ENCODE results near the gene SOX6. TPM values are rescaled to one million over a fixed set of nuclear protein-coding genes. Genes with fewer than 3 reads are reported as not detected.

Gene SOX6
- polyA plus RNA-seq, 1 of the 3 experiments (the other 2 are of a cell fraction): 0.03 TPM

DNA sequence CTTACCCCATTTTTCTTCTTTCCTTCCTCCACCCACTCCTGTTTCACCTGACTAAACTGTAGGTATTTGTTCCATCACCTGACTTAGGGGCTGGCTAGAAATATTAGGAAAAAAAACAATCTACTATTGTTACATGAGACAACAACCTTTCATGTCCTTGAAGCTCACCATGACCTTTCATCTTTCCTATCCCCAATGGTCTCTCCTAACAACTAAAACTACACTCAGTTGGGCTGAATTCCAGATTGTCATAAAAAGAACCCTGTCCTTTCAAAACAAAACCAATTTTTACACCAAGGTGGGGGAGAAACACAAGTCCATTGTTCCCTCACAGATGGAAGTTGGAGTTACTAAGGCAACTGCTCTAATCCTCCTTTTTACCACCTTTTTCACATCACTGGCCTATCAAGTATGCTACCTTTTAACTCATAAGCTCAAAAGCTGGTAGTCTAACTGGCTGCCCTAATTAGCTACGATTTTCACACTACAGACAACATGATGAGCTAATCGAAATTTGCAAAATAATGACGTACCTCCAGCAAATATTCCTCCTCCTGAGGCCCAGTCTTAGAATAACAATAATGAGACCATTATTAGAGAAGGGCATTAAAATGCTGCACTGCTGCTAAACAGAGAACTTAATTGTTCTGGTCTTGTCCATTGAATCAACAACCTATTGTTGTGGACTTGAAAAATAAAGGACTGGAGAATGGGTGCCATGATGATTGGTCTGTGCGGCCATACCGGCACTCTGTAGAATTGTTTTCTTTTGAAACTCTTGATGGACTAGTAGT is 46.5 kb upstream of the SOX6 start:
- Histone ChIP-seq H3K79me2 (ENCODE audit: insufficient read depth) (no peaks in the 10 kb centered on the region), H3K9me3 (no peaks in the 10 kb centered on the region), H3K4me1 (ENCODE audit: control insufficient read depth in 1 of 2, insufficient read depth in 2 of 2, low read depth in 1 of 2, low read length in 1 of 2) (no peaks in the 10 kb centered on the region; a peak in 2 of 4 replicates), H4K20me1 (ENCODE audit: insufficient read depth) (no peaks in the 10 kb centered on the region), H3K9ac (no peak overlapping the region), H2AFZ (ENCODE audit: low read depth) (no peak overlapping the region), H3K4me3 (ENCODE audit: low read depth in 2 of 2, low read length in 1 of 2) (no peak overlapping the region), H3K9me2 (no peaks in the 10 kb centered on the region), H3K27ac (ENCODE audit: low read depth in 2 of 2, low read length in 1 of 2) (no peak overlapping the region), H3K36me3 (replicated peaks in 1 of 2; ENCODE audit: control insufficient read depth in 1 of 2, insufficient read depth in 2 of 2, low read length in 1 of 2) (no peaks in the 10 kb centered on the region), H3F3A (replicated peaks; ENCODE audit: insufficient read depth) (no peaks in the 10 kb centered on the region), H3K4me2 (no peak overlapping the region), H3K27me3 (ENCODE audit: insufficient read depth) (no peaks in the 10 kb centered on the region)
- TF ChIP-seq, protein P1, sequence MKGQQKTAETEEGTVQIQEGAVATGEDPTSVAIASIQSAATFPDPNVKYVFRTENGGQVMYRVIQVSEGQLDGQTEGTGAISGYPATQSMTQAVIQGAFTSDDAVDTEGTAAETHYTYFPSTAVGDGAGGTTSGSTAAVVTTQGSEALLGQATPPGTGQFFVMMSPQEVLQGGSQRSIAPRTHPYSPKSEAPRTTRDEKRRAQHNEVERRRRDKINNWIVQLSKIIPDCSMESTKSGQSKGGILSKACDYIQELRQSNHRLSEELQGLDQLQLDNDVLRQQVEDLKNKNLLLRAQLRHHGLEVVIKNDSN (IDR thresholded peaks at IDR 0.05; ENCODE audit: borderline replicate concordance, low read depth): no peak
- TF ChIP-seq JUND (IDR thresholded peaks at IDR 0.05) (no peak), SMC3 (IDR thresholded peaks at IDR 0.05; ENCODE audit: low read depth, low read length) (no peak), SIN3A (IDR thresholded peaks at IDR 0.05; ENCODE audit: borderline replicate concordance, low read depth, low read length) (no peak), ELF1 (IDR thresholded peaks at IDR 0.05) (no peak), GATA2 (CRISPR knock-in tag; IDR thresholded peaks at IDR 0.05) (no peak), TAF1 (IDR thresholded peaks at IDR 0.05; ENCODE audit: borderline replicate concordance, low read depth, low read length) (no peak), TEAD4 (IDR thresholded peaks at IDR 0.05; ENCODE audit: borderline replicate concordance, insufficient read depth) (no peak), REST (IDR thresholded peaks at IDR 0.05; ENCODE audit: low read depth, low read length) (no peak), MEF2A (IDR thresholded peaks at IDR 0.05; ENCODE audit: borderline replicate concordance, low read depth) (no peak)
- no peak for DNase-seq
- POLR2A ChIA-PET: no interaction called here
- 64% methylated on average over 5 of the region's 5 CpGs for WGBS (ENCODE audit: low lambda C conversion rate)
- CTCF ChIA-PET: interaction anchor here (0.5 kb wide), 1 partner anchor 323 kb away, joined by 3 read pairs; no protein-coding TSS in a partner anchor

DNA sequence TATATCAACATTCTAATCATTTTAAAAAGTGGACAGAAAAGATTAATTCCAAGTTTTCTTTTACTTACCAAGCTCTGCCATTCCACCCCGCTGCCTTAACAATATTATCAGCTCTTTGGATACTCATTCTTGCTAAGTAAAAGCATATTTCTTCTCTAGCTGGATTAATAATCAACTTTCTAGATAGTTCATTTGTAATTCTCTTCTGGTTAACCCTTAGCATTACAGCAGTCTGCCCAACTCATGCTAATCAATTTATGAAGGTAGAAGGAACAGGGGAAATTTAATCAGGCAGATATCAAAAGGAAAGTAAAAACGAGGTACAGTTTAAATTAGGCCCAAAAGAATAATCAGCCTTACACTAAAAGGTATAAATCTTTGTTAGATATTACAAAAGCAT is 41.0 kb upstream of the SOX6 start:
- no peaks in the 10 kb centered on the region for H4K20me1 ChIP-seq (ENCODE audit: insufficient read depth)

More for the DNA sequence above, 41.0 kb upstream of the SOX6 start:
- DNase-seq: no peak
- Histone ChIP-seq H3K9ac (no peak overlapping the region), H3K9me2 (no peaks in the 10 kb centered on the region), H3K4me2 (no peak overlapping the region), H2AFZ (ENCODE audit: low read depth) (no peak overlapping the region), H3F3A (replicated peaks; ENCODE audit: insufficient read depth) (no peaks in the 10 kb centered on the region), H3K27ac (ENCODE audit: low read depth in 2 of 2, low read length in 1 of 2) (no peak overlapping the region), H3K79me2 (ENCODE audit: insufficient read depth) (no peaks in the 10 kb centered on the region), H3K4me1 (ENCODE audit: control insufficient read depth in 1 of 2, insufficient read depth in 2 of 2, low read depth in 1 of 2, low read length in 1 of 2) (no peaks in the 10 kb centered on the region; a peak in 1 of 4 replicates), H3K4me3 (ENCODE audit: low read depth in 2 of 2, low read length in 1 of 2) (no peak overlapping the region), H3K36me3 (replicated peaks in 1 of 2; ENCODE audit: control insufficient read depth in 1 of 2, insufficient read depth in 2 of 2, low read length in 1 of 2) (no peaks in the 10 kb centered on the region), H3K9me3 (no peaks in the 10 kb centered on the region), H3K27me3 (ENCODE audit: insufficient read depth) (no peaks in the 10 kb centered on the region)
- ChIA-PET POLR2A (no interaction called here), CTCF (no interaction called here)
- WGBS (ENCODE audit: low lambda C conversion rate): 14% methylated on average over 2 of the region's 2 CpGs
- no peak for TF ChIP-seq GATA2 (CRISPR knock-in tag; IDR thresholded peaks at IDR 0.05)
- TF ChIP-seq TEAD4 (IDR thresholded peaks at IDR 0.05; ENCODE audit: borderline replicate concordance, insufficient read depth): no peak
- TF ChIP-seq, protein P2, sequence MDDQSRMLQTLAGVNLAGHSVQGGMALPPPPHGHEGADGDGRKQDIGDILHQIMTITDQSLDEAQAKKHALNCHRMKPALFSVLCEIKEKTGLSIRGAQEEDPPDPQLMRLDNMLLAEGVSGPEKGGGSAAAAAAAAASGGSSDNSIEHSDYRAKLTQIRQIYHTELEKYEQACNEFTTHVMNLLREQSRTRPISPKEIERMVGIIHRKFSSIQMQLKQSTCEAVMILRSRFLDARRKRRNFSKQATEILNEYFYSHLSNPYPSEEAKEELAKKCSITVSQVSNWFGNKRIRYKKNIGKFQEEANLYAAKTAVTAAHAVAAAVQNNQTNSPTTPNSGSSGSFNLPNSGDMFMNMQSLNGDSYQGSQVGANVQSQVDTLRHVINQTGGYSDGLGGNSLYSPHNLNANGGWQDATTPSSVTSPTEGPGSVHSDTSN (IDR thresholded peaks at IDR 0.05): no peak
- TF ChIP-seq EZH2phosphoT487 (IDR thresholded peaks at IDR 0.05; ENCODE audit: borderline replicate concordance, low read depth): no peak
- TF ChIP-seq FOXM1 (IDR thresholded peaks at IDR 0.05; ENCODE audit: low read depth): no peak
- TF ChIP-seq REST (IDR thresholded peaks at IDR 0.05; ENCODE audit: low read depth, low read length): no peak

Data from SK-N-SH (cell line).